Right renal pelvis (tissue), 4 donors: ENCODE data around the gene SCP2. TPM values are rescaled to one million over a fixed set of nuclear protein-coding genes. Genes with fewer than 3 reads are reported as not detected.

Source experiments
- DNase-seq, 4 donors: peaks; one replicate each; pipeline ENCODE4 v3.0.0-alpha.2; 2013; ENCODE audit warnings: low read depth in 4 of 4, low spot score in 3 of 4, missing footprints in 1 of 4
- polyA plus RNA-seq, 4 donors: library from polyadenylated mRNA; unstranded; fragments of 120-200 nt; gene quantifications; one replicate each; pipeline ENCODE4 v1.2.1, GENCODE V29; 2013; ENCODE audit not compliant: insufficient read length in 4 of 4

SCP2 gene
- polyA plus RNA-seq, 4 donors, result 198 to 240 (median 227) TPM

DNA sequence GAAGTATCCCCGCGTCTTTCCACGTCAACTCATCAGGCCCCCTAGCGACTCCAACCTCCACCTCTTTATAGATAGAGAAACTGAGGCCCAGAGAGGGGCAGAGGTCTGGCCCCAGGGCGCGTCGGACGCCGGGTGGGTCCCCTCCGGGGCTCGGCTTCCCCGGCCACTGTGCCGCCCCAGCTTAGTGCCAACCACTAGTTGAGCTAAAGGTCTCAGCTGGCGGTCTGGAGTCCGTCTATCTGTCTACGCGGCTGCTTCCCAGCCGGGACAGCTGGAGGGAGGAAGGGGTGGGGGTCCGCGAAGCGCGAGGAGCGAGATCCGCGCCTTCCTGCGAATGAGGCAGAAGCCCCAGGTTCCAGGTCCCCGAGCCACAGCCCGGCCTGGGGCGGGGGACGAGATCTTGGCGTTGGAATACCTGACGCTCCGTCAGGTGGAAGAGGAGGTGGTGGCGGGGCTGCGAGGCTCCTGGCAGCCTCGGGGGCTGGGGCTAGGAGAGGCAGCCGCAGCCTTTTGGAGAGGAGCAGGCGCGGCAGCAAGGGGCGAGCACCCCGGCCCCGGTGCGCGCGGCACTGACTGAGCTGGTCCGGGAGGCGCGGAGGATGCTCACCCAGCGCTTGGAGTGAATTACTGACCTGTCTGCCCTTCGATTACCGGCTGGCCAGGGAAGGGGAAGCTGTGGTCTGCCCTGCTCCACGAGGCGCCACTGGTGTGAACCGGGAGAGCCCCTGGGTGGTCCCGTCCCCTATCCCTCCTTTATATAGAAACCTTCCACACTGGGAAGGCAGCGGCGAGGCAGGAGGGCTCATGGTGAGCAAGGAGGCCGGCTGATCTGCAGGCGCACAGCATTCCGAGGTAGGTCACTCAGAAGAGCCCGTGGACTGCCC, 135.9 kb downstream of the SCP2 start:
- DNase-seq, result no peak

DNA sequence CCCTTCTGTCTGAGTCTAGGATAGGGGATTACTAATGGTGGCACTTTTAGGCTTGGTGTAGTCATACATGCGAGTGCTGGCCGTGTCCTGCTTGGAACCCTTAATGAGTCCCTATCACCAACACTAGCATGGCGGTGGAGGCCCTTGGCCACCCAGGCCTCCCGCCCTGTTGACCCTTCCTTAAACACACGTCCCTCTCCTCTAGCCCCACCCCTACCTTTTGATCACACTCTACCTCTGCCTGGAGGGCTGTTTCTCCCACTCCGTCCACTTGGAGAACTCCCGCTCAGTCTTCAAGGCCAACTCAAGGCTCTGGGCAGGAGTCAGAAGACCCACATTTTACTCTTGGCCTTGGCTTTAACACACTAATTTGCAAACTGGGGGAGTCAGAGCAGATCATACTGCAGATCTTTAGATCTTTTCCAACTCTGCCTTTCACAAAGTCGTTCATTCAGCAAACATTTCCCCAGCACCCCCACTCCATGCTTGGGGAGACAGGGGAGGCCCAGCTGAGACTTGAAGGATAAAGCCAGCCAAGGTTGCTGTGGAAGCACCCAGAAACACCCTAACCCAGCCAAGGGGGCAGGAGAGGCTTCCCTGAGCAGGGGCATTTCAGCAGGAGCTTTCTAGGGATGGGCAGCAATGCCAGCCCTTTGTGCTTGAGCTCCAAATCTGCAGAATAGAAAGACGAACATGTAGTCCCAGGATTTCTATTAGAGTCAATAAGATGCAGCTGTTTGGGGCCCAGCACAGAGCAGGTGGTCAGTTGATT, 136.9 kb downstream of the SCP2 start:
- DNase-seq, result no peak

DNA sequence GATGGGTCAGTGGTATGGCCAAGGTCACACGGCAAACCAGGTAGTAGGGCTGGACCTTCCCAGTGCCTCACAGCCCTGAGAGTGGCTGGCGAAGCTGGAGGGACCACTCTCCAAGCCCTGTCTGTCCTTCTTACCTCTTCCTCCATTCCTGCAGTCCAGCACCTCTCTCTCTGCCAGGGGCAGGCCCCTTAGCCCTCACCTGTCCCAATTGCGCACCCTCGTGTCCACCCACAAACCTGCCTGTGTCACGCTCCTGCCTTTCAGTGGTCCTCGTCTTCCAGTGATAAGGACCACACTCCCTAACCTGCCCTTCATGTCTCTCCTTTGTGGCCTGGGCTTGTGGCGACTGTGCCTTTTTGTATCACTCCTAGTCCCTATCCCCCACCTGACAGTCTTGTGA, 138.3 kb downstream of the SCP2 start:
- DNase-seq, result no peak

GRCh38 chr1:53066488-53066887, 139.4 kb downstream of the SCP2 start:
- no peak for DNase-seq

DNA sequence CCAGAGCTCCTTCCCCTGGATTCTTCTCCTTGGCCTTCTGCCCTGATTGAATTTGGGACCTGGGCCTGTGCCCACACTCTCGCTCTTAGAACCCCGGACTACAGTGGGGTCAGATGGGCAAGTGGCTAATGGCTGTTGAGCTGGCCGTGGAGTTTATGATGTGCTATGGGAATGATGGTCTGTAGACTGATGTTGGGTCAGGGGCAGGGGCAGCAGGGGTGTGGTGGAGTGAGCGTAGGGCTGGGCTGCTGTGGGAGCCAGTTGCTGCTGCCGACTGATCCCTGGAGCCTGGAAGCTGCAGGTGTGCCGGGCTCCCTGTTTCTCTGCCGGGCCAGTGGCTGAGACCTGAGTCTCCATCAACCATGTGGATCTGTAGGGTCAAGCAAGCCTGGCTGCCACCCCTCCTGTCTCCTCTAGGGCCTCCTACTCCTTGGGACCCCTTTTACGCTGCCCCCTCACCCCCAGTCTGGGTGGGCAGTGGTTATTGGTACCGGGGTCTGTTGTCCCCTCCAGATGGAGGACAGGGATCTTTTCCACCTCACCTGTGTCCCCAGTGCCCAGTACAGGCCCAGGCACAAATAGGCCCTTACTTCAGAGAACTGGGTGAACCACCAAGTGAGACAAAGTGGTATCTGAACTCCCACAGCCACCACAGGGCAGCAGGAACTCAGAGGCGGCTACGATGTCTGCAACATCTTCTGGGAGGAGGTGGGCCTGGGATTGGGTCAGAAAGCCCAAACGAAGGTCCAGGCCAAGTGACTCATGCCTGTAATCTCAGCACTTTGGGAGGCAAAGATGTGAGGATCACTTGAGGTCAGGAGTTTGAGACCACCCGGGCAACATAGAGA, 140.0 kb downstream of the SCP2 start:
- no peak for DNase-seq

DNA sequence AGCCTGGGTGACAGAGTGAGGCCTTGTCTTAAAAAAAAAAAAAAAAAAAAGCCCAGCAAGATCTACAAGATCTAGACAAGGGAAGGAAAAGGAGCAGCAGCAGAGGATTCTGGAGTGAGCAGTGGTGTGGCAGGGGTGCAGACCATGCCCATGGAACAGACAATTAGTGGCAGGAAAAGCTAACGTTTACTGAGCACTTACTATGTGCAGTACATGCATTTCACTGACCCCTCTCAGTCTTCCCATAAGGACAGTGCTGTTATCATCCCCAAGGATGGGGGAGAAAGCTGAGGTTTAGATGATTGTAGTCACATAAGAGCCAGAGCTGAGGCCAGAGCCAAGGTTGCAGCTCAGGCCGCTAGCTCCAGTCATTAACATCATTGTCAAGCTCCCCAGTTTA, 140.8 kb downstream of the SCP2 start:
- DNase-seq, result no peak

DNA sequence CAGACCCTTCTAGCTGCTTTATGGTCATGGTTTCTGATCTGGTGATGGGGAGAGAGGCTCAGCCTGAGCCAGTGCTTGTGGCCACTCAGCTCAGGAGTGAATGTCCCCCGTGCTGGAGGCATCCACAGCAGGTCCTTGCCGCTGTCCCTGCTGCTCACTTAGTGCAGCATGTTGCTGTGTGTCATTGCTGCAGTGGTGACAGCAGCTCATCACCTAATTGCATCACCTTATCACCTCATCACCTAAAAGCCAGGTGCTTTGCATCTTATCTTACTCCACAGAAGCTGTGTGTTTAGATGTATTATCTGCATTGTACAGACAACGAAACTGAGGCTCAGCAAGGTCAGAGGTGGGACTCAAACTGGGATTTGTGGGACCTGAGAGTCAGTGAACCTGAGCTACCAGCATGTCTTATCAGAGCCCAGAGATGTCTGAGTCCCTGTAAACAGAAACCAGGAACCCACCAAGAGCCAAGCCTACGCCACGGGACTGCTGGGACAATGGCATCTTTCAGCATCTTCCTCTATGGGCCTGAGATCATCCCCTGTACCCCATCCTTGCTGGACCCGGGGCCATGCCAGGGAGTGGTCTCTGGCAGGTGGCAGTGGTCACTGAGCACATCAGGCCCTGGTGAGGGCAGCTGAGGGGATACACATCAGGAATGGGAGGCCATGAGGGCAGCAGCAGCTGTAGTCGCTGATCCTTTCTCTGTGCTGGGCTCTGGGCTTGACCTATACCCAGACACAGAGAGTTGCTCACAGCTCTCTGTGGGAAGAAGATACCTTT, 141.4 kb downstream of the SCP2 start:
- no peak for DNase-seq

- DNase-seq, result no peak
Observed at GRCh38 chr1:53069265-53069662, 142.2 kb downstream of the SCP2 start.

DNA sequence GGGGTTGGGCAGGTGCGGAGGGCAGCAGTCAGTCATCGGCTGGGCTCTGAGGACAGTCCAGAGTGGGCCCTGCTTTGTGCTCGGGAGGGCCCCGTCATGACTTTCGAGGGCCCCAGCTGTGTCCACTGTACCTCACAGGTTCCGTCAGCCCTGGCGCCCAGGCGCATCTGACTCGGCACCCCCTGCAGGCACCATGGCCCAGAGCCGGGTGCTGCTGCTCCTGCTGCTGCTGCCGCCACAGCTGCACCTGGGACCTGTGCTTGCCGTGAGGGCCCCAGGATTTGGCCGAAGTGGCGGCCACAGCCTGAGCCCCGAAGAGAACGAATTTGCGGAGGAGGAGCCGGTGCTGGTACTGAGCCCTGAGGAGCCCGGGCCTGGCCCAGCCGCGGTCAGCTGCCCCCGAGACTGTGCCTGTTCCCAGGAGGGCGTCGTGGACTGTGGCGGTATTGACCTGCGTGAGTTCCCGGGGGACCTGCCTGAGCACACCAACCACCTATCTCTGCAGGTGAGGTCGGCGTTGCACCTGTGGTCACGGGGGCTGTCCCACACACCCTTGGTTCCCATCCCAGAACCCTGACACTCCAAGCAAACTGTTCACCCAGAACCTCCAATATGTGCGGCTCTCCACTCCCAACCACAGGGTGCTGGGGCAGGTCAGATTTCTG, 142.7 kb downstream of the SCP2 start:
- no peak for DNase-seq

- no peak for DNase-seq
Observed at GRCh38 chr1:53070621-53071020, 143.5 kb downstream of the SCP2 start.

DNA sequence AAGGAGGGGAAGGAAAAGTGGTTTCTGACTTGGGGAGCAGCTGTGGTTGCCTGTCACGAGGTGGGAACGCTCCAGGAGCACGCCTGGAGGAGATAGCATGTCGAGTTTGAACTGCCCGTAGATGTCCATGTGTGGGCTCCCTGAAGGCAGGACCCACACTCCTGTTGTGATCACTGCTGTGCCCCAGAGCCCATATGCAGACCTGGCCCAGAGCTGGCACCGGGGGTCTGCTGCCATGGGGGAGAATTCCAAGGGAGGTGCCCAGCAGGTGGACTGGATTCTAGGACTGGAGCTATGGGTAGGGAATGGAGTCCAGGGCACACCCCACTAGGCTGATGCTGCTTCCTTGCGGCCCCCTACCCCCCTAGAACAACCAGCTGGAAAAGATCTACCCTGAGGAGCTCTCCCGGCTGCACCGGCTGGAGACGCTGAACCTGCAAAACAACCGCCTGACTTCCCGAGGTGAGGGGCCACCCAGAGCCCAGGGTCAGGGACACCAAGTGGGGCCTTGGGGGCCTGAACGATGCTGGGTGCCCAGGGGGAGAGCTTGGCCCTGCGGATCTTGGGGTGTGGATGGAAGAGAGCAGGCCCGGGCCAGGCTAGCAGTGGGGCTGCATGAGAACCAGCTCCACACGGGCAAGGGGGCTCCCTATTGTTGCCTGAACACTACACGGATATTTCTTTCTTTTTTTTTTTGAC, 144.2 kb downstream of the SCP2 start:
- no peak for DNase-seq

DNA sequence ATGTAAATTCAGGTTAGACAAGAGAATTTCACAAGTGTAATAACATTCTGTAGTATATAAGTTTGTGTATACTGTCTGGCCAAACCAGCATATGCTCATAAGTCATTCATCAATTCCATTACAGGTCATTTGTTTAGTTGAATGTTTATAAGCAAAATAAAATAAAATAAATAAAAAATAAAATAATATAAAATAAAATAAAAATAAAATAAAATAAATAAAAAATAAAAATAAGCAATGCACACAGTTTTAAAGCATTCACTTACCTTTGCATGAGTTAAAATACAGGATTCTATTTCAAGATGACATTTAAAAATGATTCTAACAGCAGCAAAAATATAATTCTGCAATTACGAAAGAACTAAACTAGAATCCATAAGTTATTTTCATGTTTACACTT, 144.8 kb downstream of the SCP2 start:
- no peak for DNase-seq

DNA sequence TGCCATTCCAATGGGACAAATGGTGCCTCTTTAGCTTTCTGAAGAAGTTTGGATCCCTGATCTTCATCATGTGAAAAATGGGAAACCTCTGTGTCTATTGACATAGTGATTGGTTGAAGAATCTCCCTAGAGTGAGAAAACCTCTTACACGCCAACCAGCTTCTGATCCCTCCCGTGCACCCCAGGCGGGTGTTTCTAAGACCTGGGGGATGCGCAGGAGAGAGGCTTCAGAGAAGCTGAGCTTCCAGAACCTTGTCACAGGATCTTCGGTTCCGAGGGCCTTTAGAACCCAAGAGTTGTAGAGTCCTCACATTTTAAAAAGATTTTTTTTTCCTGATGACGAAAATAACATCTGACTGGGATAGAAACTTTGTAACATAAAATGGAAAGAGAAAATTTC, 146.2 kb downstream of the SCP2 start:
- DNase-seq, result no peak

GRCh38 chr1:53073868-53074311, 146.8 kb downstream of the SCP2 start:
- DNase-seq, result no peak

DNA sequence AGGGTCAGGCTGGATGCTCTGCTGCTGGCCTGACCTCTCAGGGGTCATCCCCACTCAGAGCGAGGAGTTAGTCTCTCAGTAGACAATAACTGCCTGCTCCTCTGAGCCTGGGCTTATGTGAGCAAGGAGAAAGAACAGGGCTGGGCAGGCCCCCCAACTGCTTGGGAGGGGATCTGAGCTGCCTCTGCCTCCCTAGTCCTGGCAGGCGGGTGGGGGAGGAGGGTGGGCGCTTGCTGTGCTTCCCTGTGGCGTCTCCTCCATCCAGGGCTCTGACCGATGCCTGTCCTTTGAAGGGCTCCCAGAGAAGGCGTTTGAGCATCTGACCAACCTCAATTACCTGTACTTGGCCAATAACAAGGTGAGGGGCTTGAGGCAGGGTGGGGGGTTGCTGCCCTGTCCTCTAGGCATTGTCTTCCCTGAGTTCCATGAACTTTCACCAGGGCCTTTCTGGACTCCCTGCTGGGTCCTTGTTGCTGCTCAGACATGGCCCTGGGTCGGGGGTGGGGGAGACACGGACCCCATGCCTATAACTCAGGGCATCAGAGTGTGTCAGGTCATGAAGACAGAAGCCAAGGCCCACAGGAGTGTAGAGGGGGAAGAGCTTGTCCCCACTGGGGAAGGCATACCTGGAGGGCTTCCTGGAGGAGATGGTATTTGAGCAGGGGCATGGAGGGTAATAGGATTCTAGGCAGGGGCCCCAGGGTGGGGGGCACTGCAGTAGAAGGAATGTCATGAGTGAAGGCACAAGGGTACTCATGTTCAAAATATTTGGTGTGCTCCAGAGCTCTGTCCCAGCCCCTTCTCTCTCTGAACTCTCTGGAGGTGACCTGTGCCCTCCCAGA, 147.5 kb downstream of the SCP2 start:
- DNase-seq, result no peak

GRCh38 chr1:53075206-53075605, 148.1 kb downstream of the SCP2 start:
- no peak for DNase-seq

DNA sequence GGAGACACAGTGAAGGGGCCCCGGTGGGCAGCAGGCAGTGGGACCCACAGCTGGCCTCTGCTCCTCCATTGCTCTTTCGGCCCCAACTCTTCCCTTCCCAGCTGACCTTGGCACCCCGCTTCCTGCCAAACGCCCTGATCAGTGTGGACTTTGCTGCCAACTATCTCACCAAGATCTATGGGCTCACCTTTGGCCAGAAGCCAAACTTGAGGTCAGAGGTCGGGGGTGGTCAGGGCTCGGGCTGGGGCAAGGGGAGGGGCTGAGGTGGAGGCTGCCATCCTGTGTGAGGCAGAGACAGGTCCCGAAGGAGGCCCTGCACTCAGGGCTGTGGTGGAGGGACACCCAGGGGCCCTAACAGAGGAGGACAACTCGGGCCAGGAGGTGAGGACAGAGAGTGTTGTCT, 148.7 kb downstream of the SCP2 start:
- no peak for DNase-seq

GRCh38 chr1:53076165-53076564, 149.1 kb downstream of the SCP2 start:
- DNase-seq, result no peak
